A204.1 (cell line): ENCODE measurements around the gene AKAP13.

Source experiments
- FAIRE-seq: peaks from 2 replicates; lab custom pipeline; 2012; peaks lifted over from hg19 to GRCh38; lab: Jason Lieb, UNC

The AKAP13 gene

DNA sequence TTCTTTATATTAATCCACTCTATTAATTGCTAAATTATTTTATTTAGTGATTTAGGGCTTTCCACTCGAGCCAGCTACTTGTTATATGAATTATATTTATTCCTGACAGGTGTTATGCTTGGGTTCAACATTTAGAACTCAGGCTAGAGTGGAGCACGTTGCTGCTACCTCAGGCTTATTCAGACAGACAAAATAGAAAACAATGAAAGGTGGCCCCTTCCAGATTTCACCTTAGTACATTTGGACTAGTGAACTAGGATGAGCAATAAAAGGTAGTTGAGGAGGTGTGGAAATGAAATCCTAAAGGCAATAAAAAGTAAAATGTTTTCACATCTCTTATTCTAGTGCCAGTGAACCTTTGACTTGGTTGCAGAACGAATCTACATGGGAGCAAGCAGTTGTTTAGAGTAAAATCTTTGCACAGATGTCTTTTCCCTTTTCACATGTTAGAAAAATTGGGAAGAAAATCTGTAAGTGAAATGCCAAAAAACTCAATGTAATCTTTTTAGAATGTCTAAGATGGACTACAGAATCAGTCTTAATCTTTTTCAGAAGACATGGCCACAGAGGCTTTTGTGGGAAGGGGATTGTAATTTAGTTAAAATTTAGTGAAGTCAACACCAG lies 63.8 kb downstream of the AKAP13 start:
- no peak for FAIRE-seq

DNA sequence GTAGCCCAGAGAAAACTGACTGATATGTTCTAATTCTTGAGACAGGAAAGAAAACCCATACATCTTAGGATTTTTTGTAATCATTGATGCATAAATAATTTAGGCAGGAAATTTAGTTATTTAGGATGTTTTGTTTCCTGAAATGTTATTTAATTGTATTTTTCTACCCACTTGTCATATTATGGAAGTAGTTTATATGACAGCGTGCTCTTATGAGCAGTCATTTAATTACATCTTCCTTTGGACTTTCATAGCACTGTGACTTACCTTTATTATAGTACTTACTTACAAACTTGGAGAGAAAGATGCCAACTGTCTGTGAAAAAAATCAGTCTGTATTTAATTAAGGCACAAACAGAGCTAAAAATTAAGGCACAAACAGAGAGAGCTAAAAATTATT lies 65.0 kb downstream of the AKAP13 start:
- FAIRE-seq, result no peak

DNA sequence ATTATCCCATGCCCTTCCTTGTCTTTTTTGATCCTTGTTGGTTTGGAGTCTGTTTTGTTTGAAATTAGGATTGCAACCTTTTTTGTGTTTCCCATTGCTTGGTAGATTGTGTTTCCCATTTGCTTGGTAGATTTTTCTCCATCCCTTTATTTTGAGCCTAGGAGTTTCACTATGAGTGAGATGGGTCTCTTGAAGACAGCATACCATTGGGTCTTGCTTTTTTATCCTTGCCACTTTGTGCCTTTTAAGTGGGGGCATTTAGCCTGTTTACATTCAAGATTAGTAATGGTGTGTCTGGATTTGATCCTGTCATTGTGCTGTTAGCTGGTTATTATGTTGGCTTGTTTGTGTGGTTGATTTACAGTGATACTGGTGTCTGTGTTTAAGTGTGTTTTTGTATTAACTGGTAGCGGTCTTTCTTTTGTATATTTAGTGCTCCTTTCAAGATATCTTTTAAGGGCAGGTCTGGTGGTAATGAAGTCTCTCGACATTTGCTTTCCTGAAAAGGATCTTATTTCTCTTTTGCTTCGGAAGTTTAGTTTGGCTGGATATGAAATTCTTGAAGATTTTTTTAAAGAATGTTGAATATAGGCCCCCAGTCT lies 70.8 kb downstream of the AKAP13 start:
- no peak for FAIRE-seq

DNA sequence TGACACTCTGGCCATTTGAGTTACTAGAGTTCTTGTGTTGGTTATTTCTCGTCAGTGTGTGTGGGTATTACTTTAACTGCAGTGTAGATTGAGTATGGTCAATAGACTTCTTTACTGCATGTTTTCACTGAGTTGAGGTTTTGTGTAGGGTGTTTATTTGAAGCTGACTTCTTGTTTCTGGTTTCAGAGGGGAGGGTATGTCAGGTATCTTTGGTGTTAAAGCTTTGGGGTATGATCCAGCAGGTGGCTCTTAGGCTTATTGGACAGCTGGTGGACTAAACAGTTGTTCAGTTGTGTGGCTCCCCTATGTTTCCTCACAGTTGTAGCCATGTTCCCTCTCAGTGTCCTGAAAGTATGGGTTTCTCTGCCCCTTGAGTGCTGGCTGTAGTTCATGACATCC lies 72.0 kb downstream of the AKAP13 start:
- no peak for FAIRE-seq

DNA sequence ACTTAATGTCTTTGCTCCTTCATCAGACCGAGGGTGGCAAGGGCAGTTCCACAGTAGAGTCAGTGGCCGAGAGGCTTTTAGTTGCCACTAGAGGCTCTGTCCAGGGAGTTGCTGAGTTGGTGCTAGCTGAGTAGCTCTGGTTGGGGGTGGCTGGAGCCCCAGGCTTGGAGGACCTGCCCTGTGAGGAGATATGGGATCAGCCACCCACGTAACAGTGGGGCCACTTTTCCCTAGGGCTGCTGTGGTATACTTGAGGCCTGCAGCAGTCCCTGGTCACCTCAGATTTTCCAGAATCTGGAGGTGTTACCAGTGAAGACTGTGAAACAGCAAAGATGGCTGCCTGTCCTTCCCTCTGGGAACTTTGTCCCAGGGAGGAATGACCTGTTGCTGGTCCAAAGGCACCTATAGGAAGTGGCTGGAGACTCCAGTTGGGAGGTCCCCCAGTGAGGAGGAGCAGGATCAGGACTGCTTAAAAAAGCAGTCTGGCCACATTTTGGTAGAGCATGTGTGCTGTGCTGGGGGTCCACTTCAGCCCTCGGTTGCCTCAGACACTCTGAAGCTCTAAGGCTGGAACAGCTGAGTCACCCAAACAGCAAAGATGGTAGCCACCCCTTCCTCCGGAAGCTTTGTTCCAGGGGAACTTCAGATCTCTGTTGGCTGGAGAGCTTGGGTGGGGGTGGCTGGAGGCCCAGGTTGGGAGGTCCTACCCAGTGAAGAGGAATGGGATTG lies 72.9 kb downstream of the AKAP13 start:
- no peak for FAIRE-seq

DNA sequence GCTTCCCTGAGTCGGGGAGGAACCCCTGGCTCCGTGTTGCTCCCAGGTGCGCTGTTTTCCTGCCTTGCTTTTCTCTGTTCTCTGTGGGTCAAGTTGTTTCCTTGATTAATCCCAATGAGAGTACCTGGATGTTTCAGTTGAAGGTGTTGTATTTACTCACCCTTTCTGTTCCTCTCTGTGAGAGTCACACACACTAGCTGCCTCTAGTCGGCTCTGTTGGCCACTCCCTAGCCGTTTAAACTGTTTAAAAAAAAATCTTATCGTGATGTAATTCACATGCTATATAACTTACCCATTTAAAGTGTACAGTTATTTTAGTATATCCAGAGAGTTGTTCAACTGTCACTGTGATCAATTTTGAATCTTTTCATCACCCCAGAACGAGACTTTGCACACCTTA lies 74.0 kb downstream of the AKAP13 start:
- FAIRE-seq, result no peak

DNA sequence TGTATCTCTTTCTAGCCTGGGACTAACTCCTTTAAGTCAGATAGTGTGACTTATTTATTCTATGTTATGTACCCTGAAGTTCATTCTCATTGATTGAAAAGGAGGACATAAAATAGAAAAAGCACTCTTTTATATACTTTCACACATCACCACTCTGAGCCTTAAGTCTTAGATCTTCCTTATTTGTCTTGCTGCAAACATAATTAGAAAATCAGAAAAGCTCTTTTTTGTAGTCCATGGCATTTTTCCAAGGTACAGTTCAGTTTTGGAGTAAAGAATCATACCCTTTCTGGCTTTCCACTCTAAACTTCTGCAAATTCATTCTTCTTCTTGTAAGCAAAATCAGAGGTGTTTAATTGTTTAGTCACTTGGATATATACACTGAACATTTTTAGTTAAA lies 75.5 kb downstream of the AKAP13 start:
- no peak for FAIRE-seq

DNA sequence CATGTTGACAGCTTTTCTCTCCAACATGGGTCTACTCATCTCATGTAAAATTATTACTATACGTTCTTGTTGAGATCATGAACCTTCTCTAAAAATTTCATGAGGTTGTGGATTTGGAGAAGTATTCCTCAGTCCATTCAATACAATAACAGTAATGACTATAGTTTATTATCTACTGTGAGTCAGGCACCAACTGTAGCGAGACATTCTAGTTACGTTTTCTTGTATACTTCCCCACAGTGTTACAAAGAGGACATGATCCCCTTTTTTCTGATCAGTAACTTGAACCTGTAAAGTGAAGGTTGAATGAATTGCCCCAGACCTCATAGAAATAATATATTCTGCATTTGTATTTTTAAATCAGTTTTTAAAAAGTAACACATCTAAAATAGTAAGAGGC lies 76.4 kb downstream of the AKAP13 start:
- FAIRE-seq, result no peak

DNA sequence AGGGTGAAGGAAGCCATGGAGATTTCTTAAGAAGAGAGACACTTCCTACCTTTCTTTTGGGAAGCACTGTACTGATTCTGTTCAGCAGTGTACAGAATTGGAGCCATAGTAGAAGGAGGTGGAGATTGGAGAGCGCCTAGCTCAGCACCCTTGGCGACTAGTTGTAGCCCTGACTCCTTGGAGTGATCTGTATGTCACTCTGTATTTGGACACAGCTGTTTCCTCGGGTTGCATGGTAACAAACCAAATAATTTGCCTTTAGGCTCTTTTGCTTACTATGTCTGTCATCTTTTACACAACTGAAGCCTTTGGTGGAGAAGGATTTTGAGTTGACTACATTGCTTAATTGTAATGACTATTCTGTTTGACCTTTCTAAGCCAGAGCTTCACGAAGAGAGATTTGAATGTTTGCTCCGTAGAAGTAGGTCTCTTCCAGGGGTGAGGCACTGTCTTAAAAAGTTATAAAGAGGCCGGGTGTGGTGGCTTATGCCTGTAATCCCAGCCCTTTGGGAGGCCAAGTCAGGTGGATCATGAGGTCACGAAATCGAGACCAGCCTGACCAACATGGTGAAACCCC lies 77.1 kb downstream of the AKAP13 start:
- FAIRE-seq, result no peak

DNA sequence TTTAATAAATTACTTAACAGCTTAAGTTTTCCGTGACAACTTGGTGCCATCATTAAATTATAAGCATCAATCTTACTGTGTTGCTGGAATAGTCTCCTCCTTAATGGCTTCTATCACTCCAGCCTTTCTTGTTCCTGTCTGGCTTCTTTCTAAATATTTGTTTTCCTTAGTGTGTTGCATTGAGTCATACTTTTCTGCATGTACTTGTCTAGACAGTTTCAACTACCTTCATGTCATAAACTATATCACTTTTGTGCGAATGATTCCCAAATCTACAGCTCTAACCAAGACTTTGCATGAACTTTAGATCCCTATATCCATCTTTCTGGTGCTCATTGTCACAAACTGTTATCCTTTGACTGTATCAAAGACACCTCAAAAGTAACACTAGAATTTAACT lies 78.4 kb downstream of the AKAP13 start:
- no peak for FAIRE-seq

DNA sequence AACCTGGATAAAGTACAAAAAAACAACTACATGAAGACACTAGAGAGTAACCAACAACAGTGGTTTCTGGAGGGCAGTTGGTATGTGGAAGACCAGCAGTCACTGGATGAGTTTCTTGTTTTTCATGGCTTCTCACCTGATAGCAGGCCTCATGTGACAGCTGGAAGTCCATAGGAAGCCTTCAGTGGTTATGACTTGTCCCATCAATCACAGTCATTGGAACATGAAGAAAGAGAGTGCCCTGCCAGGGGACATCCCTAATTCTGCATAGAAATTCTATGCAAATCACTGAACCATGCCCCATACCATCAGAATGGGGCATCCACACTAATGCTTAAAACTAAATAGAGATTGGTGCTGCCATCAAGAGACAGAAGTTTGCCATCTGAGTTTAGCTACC lies 81.6 kb downstream of the AKAP13 start:
- no peak for FAIRE-seq

DNA sequence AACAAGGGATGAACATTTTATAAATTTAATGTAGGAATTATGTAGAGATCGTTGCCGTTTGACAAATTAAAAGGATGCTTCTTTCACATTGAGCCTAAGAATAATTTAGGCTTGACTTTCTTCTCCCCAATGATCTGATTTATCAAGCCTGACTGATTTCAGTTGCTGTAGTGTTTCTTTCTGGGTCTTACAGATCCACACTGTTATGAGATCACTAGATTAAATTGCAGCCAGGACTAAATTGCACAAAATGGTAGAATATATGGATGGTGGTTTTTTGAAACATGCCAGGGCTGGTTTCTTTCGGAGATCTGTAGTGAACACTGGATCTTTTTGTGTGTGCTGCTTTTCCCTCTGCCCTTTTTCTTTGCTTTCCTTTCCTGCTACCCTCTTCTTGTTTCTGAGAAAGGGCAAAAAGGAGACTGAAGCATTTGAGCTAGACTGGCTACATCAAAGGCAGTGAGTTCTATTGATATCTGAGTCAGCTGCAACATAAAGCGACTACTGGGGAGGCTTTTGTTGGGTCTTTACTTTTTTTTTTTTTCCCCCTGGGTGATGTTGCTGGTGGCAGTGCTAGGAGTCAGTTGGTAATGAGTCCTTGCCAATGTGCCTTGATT lies 83.0 kb downstream of the AKAP13 start:
- no peak for FAIRE-seq

DNA sequence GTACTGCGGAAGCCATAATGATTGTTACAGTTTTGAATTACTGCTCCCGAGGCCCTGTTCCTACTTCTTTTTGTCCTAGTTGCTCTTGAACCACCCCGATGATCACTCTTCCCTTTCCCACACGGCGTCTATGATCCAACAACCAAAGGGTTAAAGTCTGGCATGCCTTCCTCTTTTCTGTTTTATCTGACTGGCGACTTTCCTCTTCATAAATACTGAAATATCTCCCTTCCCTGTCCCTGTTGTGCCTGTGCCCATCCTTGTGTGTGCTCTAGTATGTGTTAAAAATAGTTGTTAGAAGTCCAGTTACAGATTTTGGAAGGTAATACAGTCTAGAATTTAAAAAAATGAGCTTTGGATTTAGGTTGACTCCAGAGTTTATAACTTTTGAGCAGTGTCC lies 83.6 kb downstream of the AKAP13 start:
- no peak for FAIRE-seq

DNA sequence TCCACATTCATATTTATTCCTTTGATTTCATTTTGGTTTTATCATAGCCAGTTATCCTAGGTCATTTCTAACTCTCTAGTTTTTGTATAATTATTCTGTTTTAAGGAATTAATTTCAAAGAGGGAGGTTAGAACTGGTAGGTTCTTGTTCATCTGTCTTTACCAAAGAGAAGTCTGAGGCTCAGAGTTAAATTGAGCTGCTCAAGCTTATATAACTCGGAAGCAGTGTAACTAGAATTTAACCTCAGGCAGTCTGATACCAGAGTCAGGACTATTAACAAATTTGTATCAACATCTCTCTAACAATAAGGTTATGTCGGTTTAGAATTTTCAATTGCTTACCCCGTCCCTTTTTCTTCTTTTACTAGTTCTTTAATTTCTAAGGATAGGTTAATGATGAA lies 84.1 kb downstream of the AKAP13 start:
- no peak for FAIRE-seq

DNA sequence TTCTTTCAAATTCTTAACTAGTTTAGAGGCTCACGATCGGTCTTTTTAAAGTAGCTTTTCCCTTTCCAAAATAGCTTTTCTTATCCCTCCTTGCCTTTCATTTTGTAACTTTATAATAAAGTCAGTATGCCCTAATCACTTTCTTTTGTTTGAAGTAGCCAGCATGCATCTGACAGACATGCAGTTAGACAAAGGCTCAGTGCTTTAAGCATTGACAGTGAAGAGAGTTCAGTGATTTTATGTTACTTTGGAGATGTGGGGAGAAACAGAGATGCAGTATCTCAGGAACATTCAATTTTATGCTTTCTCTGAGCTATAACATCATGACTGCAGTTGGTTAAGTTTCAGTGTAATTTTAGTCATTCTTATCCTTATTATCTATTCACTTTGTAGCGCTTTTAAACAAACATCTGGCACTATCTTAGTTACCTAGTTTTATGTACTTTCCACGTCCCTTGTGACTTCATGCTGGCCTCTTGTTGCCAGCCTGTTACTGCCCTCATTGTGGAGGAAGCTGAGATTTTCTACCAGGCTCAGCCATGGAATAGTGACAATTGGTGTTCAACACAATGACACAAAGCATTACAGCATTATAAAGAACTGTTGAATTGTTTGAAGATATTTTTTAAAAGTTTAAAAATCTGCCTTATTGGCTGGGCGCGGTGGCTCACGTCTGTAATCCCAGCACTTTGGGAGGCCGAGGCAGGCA lies 90.3 kb downstream of the AKAP13 start:
- no peak for FAIRE-seq

DNA sequence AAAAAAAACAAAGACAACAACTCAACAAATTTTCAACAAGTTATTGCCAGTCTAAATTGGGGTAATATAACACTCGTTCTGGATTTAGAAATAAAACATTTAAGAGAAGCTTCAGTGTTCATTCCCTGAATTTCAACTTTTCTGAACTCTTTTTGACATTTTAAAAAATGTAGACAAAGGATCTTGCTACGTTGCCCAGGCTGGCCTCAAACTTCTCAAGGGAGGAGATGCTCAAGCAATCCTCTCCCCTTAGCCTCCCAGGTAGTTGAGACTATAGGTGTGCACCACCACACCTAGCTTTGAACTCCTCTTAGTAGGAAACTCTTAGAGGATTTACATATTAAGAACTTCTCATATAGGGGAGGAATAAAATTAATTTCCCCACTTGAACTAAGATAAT lies 91.9 kb downstream of the AKAP13 start:
- no peak for FAIRE-seq

DNA sequence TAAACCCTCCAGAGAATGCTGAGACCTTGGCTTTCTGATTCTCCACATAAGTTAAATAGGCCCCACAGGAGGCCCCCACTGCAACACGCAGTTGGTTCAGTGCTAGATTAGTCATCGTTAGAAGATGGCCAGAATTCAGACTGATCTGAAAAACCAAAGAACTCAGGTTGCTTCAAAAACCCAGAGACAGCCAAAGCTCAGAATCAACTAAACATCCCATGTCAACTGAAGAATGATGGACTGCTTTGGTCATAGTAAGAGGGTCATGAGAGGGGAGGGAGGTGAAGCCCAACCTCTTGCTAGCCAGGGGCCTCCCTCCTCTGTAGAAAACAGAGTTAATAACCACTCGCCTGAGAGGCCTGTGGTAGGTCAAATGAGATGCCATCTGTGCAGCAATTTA lies 93.1 kb downstream of the AKAP13 start:
- FAIRE-seq, result no peak

DNA sequence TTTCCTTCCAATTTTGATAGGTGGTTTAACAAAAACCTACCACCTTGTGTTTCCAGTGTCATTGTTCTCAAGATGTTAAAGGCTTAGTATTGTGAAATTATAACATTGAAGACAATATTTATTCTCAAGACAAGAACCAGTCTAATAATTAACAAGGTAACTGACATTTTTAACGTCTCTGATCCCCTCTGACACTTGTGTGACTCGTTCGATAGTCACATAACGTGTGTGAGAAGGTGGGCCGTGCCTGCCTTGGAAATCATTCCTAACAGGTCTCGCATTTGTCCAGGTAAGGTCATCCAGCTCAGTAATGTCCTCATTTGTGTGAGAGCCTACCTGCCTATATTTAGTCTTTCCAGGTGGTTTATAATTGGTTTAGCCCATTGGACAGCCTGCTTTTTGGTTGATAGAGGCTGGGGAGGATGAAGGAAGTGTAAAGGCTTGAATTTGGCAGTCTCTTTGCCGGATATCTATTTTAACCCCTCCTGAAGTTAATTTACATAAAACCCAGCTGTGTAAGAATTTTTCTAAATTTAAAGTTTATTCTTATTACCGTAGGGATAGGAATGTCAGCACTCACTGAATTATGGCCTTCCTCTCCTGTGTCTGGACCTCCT lies 94.4 kb downstream of the AKAP13 start:
- no peak for FAIRE-seq

DNA sequence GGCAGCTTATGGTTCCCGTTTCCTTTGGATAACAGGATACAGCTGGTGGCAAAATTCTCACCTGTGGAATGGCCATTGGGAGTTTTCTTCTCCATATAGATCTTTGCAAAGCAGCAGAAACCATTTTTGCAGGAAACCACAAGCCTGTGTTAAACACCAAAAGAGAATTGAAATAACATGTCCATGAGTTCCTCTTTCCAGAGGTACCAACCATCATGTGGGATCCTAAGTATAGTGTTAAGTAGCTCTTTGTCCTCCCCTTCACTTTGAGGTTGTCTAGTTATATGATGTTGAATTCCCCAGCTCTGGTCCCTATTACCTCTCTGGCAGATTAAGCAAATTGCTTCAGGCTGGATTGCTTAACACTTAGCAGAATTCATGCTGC lies 94.9 kb downstream of the AKAP13 start:
- FAIRE-seq, result no peak

DNA sequence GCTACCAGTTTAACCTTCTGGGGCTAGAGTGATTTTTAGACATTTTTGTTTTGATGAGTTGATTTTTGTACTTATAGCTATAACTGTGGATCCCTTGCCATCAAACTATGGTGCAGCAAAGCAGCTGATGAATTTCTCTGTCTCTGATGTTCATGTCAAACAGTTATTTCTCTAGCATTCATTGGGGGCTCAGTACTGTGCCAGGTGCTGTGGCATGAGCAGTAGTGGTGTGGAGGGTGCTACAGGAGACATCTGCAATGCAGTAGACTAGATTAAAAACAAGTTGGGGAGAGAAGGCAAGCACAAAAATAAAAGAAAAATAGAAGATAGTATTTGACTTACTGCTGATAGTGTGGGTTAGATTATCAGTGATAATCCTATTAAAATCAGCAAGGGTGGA lies 95.3 kb downstream of the AKAP13 start:
- FAIRE-seq, result no peak

DNA sequence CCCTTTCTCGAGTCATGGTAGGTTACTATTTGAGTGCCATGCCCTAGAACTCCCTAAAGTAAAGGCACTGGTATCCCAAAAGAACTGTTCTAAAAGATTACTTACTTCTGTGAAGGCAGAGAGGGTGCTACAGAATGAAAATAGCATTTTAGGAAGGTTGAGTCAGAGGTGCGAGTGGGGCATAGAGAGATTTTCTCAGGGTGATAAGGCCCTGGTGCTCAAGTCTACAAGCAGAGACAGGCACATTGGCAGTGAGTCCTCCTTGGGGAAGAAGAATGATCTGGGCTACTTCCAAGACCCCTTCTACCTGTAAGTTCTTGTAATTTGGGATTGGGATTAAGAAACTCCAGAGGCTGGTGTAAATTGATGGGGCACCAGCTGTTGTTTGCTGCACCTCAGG lies 96.7 kb downstream of the AKAP13 start:
- FAIRE-seq, result no peak

DNA sequence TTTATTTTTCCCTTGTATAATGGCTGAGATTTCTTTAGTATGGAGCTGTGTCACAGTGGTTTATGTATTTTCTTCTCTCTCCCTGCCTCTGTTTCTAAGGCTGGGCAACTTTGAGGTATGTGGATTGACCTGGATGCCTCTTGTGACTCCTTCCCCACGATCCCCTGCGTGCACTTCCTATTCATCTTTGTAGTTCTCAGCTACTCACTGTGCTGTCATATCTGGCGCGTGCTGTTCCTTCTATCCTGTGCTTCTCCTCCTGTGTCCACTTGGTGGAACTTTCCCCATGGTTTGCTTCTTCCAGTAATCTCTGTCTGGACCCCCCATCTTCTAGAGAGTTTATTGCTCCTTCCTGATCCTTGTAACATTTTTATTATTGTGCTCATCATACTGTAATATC lies 97.3 kb downstream of the AKAP13 start:
- no peak for FAIRE-seq
